ENCODE results near the gene THADA. TPM values are rescaled to one million over a fixed set of nuclear protein-coding genes. Genes with fewer than 3 reads are reported as not detected.

THADA gene
- total RNA-seq, 1 donor from 2014 or later, result 40.4 TPM

DNA sequence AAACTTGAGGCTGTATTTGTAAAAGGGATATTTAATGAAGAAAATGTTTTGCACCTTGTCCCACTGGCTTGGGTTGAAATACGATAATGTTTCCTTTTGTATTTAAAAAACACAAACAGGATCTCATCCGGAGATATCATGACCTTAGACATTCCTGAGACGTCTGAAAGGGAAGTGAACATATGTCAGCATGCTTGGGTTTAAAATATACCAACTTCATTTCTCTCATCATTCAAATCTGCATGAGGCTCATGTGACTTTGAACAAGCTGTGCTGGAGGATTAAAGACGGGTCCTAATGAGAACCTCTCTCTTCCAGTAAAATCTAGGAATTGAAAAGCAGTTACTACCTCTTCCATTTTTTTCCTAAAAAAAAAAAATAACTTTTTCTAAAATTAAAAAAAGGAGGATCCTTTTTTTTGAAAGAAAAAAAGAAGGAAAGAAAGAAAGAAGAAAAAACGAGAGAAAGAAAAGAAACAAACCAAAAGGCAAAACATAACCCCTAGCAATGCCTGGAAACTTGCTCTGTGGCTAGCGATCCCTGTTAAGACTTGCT, 262.7 kb downstream of the THADA start:
- intact Hi-C loops (cut with micrococcal nuclease), result no loop called here

GRCh38 chr2:43332653-43333052, 263.2 kb downstream of the THADA start:
- intact Hi-C loops (cut with micrococcal nuclease), result no loop called here

DNA sequence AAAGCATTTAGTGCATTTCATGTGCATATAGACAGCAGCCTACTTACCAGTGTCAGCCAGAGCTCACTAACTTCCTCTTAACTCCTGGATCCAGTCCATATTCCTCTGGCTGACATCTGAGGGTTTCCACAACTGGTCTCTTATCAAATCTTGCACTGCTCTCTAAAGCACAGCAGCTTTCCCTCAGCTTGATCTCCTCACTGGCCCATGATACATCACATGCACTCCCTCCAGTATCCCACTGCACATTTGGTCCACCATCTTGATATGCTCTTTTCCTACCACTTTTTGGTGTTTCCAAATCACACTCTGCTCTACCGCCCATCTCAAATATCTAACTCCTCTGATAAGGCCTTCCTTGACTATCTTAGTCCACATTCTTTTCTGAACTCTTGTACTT, 264.4 kb downstream of the THADA start:
- intact Hi-C loops (cut with micrococcal nuclease), result no loop called here

GRCh38 chr2:43329637-43330036, 266.2 kb downstream of the THADA start:
- intact Hi-C loops (cut with micrococcal nuclease), result no loop called here

DNA sequence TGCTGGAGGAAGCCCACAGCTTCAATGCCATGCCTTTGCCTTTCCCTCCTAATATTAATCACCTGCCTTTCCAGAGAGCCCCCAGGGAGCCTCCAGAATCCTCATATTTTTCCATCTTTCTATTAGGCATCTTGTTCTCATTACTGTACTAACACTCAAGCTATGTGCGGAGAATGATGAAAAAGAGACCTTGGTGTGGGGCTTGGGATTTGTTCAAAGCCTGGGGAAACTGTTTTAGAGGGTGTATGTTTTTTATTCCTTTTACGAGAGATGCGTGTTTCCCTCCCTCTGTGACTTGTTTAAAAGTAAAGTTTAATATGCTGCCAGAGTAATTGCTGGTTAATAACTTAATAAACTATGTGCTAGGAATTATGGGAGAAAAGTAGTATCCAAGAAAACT, 267.0 kb downstream of the THADA start:
- intact Hi-C loops (cut with micrococcal nuclease), result no loop called here

DNA sequence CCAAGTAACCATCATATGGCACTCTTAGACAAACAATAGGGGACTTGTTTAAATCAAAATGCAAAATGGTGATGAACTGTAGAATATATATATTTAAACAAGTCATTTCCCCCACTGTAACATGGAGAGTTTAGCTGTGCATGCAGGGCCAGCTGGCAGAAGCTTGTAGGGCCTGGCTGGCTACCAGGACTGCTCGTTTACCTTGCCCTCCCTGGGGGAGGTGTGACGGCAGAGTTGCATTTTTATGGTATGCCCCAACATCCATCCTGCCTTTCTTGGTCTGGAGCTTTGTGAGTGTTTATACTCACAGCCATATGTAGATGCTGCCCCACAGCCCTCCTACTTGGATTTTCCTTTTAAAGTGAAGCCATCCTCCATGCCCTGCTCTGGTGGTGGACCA, 267.7 kb downstream of the THADA start:
- intact Hi-C loops (cut with micrococcal nuclease), result no loop called here

- intact Hi-C loops (cut with micrococcal nuclease), result no loop called here
These were observed 268.7 kb downstream of the THADA start for GRCh38 chr2:43327119-43327518.

GRCh38 chr2:43326101-43326825, 269.6 kb downstream of the THADA start:
- intact Hi-C loops (cut with micrococcal nuclease), result no loop called here

- intact Hi-C loops (cut with micrococcal nuclease), result no loop called here
These were observed 270.6 kb downstream of the THADA start for GRCh38 chr2:43325107-43325811.

GRCh38 chr2:43324259-43325106, 271.4 kb downstream of the THADA start:
- intact Hi-C loops (cut with micrococcal nuclease), result no loop called here

DNA sequence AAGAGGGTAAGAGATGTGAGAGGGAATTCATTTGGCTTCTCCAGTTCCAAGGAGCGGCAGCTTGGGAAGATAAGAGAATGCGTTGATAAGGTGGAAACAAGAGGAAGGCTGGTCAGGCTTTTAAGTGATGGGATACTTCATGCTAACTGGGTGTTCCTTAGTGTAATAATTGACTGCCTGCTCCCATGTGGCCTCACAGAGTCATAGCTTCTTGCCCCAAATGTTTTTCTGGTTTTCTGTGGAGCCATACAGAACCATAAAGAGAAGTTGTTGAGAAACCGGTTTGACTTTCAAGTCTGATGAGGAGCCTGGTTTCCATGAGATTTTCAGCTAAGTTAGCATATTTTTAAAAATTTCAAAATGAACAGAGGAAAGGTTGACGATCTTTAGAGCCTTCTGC, 272.0 kb downstream of the THADA start:
- intact Hi-C loops (cut with micrococcal nuclease), result no loop called here

DNA sequence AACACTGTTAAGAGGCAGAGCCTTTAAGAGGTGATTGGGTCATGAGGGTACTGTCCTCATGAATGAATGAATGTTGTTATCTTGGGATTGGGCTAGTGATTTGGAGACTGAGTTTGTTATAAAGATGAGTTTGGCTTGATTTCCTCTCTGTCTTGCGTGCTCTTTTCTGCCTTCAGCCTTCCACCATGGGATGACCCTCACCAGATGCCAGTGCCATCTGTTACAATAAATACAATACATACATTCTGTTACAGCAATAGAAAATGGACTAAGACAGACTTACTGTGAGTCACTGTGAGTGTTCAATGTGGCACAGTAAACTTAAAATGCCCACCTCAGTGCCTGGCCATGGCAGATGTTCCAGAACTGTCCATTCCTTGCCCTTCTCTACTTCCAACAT, 274.4 kb downstream of the THADA start:
- intact Hi-C loops (cut with micrococcal nuclease), result no loop called here

- intact Hi-C loops (cut with micrococcal nuclease), result no loop called here
These were observed 276.3 kb downstream of the THADA start for GRCh38 chr2:43319541-43319940.

GRCh38 chr2:43318791-43319190, 277.0 kb downstream of the THADA start:
- intact Hi-C loops (cut with micrococcal nuclease), result no loop called here

GRCh38 chr2:43317680-43318079, 278.2 kb downstream of the THADA start:
- intact Hi-C loops (cut with micrococcal nuclease), result no loop called here

DNA sequence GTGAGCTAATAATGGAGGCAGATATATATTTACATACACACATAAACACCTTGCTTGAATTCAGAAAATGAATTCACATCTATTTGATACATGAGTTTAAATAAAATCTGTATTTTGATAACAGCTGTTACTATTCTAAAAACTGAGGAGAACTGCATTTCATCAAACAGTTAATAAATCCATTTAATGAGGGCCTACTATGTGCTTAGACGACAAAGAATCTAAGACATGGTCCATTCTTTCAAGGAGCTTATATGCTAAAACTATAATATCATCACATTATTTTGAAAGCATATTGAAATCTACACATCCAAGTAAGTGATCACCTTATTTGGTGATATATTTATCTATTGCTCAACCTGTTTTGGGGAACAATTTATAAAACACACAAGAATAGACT, 278.6 kb downstream of the THADA start:
- intact Hi-C loops (cut with micrococcal nuclease), result no loop called here

DNA sequence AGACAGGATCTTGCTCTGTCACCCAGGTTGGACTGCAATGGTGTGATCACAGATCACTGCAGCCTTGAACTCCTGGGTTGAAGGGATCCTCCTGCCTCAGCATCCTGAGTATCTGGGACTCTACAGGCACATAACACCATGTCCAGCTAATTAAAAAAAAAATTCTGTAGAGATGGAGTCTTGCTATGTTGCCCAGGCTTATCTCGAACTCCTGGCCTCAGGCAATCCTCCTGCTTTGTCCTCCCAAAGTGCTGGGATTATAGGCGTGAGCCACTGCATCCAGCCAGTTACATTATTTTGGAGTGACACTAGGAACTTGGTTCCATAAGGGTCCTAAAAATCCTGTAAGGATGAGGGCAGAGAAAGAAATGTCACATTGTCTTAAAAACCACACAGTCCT, 280.4 kb downstream of the THADA start:
- intact Hi-C loops (cut with micrococcal nuclease), result no loop called here

DNA sequence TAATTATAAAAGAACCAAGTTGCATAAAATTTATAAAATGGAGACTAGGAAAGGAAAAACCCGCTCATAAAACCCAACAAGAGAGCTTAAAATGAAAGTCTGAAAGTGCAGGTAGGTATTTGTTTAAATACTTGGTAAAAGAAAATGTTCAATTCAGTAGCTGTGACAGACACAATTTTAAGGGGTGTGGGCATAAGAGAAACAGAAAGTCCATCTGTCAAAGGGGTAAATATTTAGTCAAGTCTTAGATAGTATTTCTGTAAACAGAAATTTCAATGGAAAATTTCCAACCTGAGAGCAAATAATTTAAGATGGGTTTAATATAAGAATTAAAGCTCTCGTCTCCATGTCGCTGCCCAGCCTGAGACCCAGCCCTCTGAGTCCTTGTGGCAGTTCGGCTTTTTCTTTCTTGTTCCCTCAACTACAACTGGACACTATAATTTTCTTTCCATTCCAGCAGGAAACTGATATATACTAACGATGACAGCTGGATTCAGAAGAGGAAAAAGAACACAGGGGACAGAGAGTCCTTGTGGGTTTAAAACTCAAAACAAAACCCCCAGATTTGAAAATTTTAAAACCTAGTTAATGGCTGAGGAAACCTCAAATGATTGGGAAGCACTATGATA, 281.4 kb downstream of the THADA start:
- intact Hi-C loops (cut with micrococcal nuclease), result no loop called here

DNA sequence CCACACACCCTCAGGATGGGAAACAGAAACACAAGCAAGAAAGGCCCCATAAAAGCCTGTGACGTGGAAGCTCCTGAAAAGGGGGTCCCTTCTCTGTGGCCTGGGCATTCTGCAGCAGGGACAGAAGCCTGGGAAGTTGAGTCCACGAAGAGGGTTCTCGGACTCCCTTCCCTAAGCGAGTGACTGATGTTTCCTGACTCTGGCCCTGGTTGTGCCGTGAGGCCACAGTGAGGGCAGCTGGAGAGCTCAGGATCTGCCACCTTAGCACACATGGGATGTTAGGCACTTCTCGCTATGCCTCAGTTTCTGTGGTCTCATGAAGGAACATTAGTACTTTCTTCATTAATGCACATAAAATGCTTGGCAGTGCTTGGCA, 282.2 kb downstream of the THADA start:
- intact Hi-C loops (cut with micrococcal nuclease), result no loop called here

DNA sequence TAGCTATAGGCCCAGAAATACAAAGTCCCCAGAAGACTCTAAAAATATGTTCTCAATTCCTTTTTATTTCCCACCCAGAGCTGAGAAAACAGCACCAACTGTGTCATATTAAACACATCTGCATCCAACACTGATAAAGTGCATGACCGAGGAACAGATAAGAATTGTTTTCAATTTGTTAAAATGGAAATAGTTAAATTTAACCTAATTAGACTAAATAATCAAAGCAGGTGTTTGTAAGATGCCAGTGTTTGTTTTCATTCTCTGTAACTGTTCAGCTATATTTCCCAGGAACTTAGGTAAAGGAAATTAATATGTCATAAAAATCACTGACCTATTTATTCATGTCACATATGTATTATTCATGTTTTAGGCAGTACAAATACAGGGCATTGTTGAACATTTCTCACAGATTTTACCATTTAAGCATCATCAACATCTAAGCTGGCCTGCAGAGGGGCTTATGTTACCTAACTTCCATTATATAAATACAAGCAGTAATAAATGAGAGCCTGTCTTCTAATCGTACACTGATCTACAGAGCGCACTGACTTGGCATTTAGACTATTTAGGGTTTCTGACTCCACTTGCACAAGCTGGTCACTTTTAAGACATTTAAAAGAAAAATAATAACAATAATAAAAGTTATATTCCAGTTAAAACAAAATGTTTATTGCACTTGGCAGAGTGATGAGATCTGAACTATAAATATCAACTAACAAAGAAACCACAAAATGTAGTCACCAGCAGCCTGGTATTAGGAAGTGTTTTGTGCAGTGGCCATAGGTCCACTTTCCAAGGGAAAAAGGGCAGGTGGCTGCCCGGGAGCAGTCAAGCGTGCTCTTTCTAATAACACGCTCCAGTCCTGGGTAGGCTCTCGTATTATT, 282.8 kb downstream of the THADA start:
- intact Hi-C loops (cut with micrococcal nuclease), result no loop called here

Measured in T-helper 2 cell treated with Interferon-gamma antibody and Interleukin-4, amounts not matched to agents 100 ng/mL and 5 ng/mL, for 36 hours (primary cell).